Heart left ventricle (tissue), 16 donors: Measurements from ENCODE around the gene CCDC60. TPM values are rescaled to one million over a fixed set of nuclear protein-coding genes. Genes with fewer than 3 reads are reported as not detected.

Experiments used
- ATAC-seq, 4 donors: fragments of 200-7000 bp; cut with Tn5 transposase; one replicate each; pipeline ENCODE4 v1.9.1; 2020 to 2022; ENCODE audit warnings: moderate library complexity in 4 of 4, mild to moderate bottlenecking in 3 of 4, moderate number of reproducible peaks in 1 of 4
- DNase-seq, 5 donors: peaks; one replicate each; pipeline ENCODE4 v3.0.0-alpha.2; 2020
- H3K27ac ChIP-seq, 12 donors: fragments of 200-600 bp; sonication (generic) in 4 of 12; one replicate each; pipeline versions ENCODE4 v1.5.0 to v1.8.0; 2016 to 2022; ENCODE audit warnings: mild to moderate bottlenecking in 2 of 12
- H3K27me3 ChIP-seq, 9 donors: fragments of 200-600 bp; sonication (generic) in 2 of 9; one replicate each; pipeline versions ENCODE4 v1.5.1 to v1.8.0; 2016 to 2022; ENCODE audit warnings: mild to moderate bottlenecking in 3 of 9
- H3K36me3 ChIP-seq, 9 donors: fragments of 200-600 bp; sonication (generic) in 2 of 9; one replicate each; pipeline versions ENCODE4 v1.5.0 to v1.8.0; 2018 to 2022; ENCODE audit warnings: mild to moderate bottlenecking in 2 of 9
- H3K4me1 ChIP-seq, 12 donors: fragments of 200-600 bp; sonication (generic) in 4 of 12; one replicate each; pipeline versions ENCODE4 v1.5.0 to v1.8.0; 2016 to 2022; ENCODE audit warnings: mild to moderate bottlenecking in 3 of 12
- H3K4me3 ChIP-seq, 12 donors: fragments of 200-600 bp; sonication (generic) in 4 of 12; one replicate each; pipeline versions ENCODE4 v1.5.0 to v1.8.0; 2017 to 2022; ENCODE audit warnings: mild to moderate bottlenecking in 9 of 12, moderate library complexity in 4 of 12
- H3K9me3 ChIP-seq, 12 donors: fragments of 200-600 bp; sonication (generic) in 4 of 12; one replicate each; pipeline versions ENCODE4 v1.5.0 to v1.8.0; 2016 to 2022; ENCODE audit warnings: mild to moderate bottlenecking in 1 of 12
- CTCF ChIP-seq, 12 donors: fragments of 200-600 bp; sonication (generic) in 4 of 12; IDR thresholded peaks; one replicate each; pipeline versions ENCODE4 v1.5.0 to v1.8.0; 2018 to 2022; ENCODE audit warnings: antibody characterized with exemption in 12 of 12, mild to moderate bottlenecking in 5 of 12
- POLR2A ChIP-seq, 2 donors: fragments of 450-650 bp; IDR thresholded peaks; one replicate each; pipeline ENCODE4 v1.6.1; 2017; ENCODE audit warnings: antibody characterized with exemption in 2 of 2, mild to moderate bottlenecking in 2 of 2, moderate library complexity in 2 of 2
- WGBS, 4 donors: extraction: QIAGEN DNeasy Blood & Tissue Kit in 2 of 4; methylation state at CpG; one replicate each; pipeline versions ENCODE4 v1.1.5 to v1.1.7; 2013 to 2018; 5-methylcytosine and 5-hydroxymethylcytosine counted together
- intact Hi-C, 10 donors: fragments of 100-400 bp; cut with DNase I; formaldehyde crosslinking; loops; one replicate each; pipeline versions ENCODE4 v1.11.1 to v1.14.2; 2022
- long read RNA-seq, 3 donors: library from polyadenylated mRNA; unstranded; transcript quantifications; one replicate each; pipeline ENCODE4 v2.0.0, GENCODE V29; 2020 to 2021
- polyA plus RNA-seq, 2 donors: library from polyadenylated mRNA; stranded (reverse); fragments of 200-250 nt; gene quantifications; one replicate each; pipeline ENCODE4 v1.2.3, GENCODE V29; 2013
- total RNA-seq, 9 donors: library from RNA; depleted of rRNA in 2 of 9; stranded (reverse); fragments of >200 nt in 2 of 9; fragmentation: NEBNext Ultra II Directional in 3 of 9; extraction: Animal tissue kit (Norgen Biotek cat#: 25700) in 3 of 9; gene quantifications; one replicate each; pipeline versions ENCODE4 v1.1.0 to v1.2.4, GENCODE V29; 2016 to 2023
- donor health status: ischemic (EF 13 %, LVEDD 7.1; RV severe dilation, severe dysfunction).
- donor health status: healthy with polysubstance abuse.
- donor health status: DM: no; HTN: yes; CAD: no.
- donor health status: DM: no; HTN: no; CAD: no.
- donor health status: ischemic (EF 25% LVEDD 6.9; RV normal size, moderate dysfunction).
- donor health status: ischemic (EF 25% LVEDD 5.7; RV mildly dilated, moderate dysfunction).
- donor health status: healthy.
- donor health status: DM: yes; HTN: yes; CAD: no.
- donor health status: ischemic (EF 35%, LVEDD 5.7; RV mildly dilated, moderate dysfunction).
- donor health status: nonischemic (EF 11% LVEDD 7.7; RV severe dilation, severe dysfunction).
- donor health status: DM: yes; HTN: yes; CAD: no.
- donor health status: PGD.
- donor health status: ischemic (EF 29% LVEDD 5.4; RV normal size, mild dysfunction).
- donor health status: nonischemic (EF 23%, LVEDD 6.1; RV moderate dilation, normal function).

Gene CCDC60, protein sequence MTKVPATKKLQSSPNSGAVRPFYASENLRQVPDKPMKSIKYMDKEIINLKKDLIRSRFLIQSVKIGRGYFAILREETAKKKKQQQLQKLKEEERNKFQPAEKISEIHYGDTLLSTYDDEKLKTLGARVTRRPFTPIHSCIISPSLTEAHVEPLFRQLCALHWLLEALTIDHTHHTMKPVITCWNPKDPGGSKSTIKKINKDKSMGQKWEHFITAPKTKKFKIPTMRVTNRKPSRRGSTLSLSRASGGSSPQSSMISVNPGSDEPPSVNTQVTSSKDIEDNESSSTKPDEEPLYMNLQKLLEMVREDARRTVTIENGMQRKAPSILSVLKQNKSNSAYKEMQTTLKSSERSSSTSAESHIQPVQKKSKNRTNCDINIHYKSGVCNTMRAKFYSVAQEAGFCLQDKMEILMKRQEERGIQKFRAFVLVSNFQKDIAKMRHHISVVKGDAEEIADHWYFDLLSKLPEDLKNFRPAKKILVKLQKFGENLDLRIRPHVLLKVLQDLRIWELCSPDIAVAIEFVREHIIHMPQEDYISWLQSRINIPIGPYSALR
- total RNA-seq (not detected), polyA plus RNA-seq (not detected)
- long read RNA-seq, donor 1: 0 reads
- long read RNA-seq, donor 2: 0 reads
- long read RNA-seq, donor 3: 0 reads

DNA sequence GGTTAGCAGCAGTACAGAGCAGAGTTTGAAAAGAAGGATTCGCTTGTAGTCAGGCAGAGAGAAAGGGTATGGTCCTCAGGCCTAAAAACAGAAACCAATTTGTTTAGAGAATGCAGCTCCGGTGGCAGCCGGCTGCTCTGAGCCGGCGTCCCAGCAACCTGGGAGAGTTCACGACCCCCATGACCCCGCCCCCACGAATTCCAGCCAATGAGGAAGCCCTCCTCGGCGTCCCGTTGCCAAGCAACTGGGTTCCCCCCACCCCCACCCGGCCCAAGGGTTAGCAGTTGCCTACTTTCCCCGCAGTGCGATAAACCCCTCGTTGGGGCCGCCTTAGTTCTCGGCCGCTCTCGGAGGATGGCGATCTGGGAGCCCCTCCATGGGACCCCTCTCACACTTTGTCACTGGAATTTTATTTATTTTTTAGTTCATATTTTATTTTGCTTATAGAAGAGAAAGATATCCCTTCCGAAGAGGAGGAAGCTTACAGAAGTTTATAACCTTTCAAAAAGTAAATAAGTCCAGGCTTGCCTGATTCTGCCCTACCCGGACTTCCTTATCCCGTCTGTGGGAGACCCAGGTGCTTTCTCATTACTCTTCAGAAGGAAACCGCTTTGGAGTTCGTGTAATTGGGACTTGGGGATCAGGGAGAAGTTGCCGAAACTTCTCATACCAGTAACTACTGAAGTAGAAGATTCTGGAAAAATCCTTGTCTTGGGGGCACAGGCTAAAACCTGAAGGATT, at the start of gene CCDC60:
TSS of gene CCDC60 (plus strand) at position 300 of the 741 bp plus-strand sequence. CDS start 448 bp downstream, outside the sequence.
- DNase-seq: peak in 1 of 5 donors; percentile 27
- Histone ChIP-seq H3K4me1 (no peaks in the 10 kb centered on the region), H3K9me3 (no peaks in the 10 kb centered on the region), H3K27me3 (peaks cover 0 to 11% (median 0%) of the 10 kb centered on the region in 9 donors), H3K4me3 (no peak within 1 kb of the TSS), H3K36me3 (no peaks in the 10 kb centered on the region), H3K27ac (no peak within 1 kb of the TSS)
- TF ChIP-seq CTCF (IDR thresholded peaks at IDR 0.05): no peak
- no peak for TF ChIP-seq POLR2A (IDR thresholded peaks at IDR 0.05)
- WGBS, 4 donors: 39 to 51% (median 46%) methylated on average over 23 to 26 of the region's 26 CpGs
- intact Hi-C loops: loop anchor here in 2 of 10 donors (10.0 kb wide), 1 partner anchor 70 kb away; no protein-coding TSS in a partner anchor
- ATAC-seq: no peak

DNA sequence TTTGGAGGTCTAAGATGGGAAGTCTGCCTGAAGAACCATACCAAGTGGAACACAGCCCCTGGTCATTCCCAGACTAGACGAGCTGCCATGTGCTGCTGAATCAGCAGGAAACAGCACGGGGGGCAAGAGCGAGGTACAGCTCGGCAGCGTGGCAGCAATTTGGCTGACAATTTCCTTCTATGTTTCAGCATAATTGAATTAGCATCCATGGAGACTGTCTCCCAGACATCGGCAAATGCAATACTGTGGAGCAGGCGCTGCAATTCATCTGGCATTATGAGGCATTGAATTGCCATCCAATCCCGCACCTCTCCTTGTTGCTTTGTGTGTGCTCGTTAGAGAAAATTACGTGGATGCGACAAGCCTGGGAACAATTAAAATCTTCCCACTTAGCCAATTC, 46.0 kb upstream of the CCDC60 start:
- Histone ChIP-seq H3K4me3 (no peak overlapping the region), H3K36me3 (no peaks in the 10 kb centered on the region), H3K27me3 (no peaks in the 10 kb centered on the region), H3K4me1 (no peaks in the 10 kb centered on the region), H3K9me3 (peaks cover 0 to 5% (median 0%) of the 10 kb centered on the region in 12 donors), H3K27ac (no peak overlapping the region)
- TF ChIP-seq POLR2A (IDR thresholded peaks at IDR 0.05): no peak
- no peak for TF ChIP-seq CTCF (IDR thresholded peaks at IDR 0.05)
- intact Hi-C loops: no loop called here
- WGBS, 4 donors: 77 to 79% (median 78%) methylated on average over 11 of the region's 11 CpGs
- ATAC-seq (no peak), DNase-seq (no peak)

DNA sequence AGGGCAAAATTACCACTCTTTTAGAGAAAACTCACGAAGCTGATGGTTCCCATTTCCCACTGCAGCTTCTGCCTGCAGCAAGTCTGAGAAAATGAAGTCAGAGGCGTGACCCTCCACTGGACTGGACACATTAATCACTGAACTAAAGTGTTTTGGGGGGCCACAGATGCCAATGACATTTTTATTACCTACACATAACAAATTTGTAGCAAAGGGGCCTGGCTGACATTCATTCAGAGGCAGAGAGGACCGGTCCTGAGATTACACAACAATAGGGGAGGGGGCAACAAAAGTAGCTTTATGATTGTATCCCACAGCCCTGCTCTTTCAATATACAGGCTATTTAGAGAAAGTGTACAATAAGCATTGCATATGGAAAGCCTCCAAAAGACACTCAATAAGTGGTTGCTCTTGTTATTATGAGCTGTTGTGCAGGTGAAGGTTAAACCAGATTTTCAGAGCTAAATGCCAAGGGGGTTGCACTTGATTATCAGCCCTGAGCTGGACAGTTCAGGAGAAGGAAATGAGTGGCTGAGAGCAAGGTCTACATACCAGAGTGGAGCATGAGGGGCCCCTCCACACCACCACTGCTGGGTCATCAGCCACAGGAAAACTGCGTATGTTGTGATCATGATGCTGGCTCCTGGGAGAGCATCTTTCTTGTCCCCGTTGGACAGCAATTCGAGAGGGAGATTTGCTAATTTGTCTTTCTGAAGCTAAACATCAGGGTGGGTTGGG, 41.5 kb upstream of the CCDC60 start:
- intact Hi-C loops: no loop called here
- no peak for TF ChIP-seq CTCF (IDR thresholded peaks at IDR 0.05)
- TF ChIP-seq POLR2A (IDR thresholded peaks at IDR 0.05): no peak
- DNase-seq: no peak
- ATAC-seq: no peak
- Histone ChIP-seq H3K27me3 (peaks cover 0 to 5% (median 0%) of the 10 kb centered on the region in 9 donors), H3K4me3 (no peak overlapping the region), H3K4me1 (peaks cover 0 to 12% (median 0%) of the 10 kb centered on the region in 12 donors), H3K27ac (no peak overlapping the region), H3K36me3 (no peaks in the 10 kb centered on the region), H3K9me3 (no peaks in the 10 kb centered on the region)
- WGBS, 4 donors: 73 to 82% (median 80%) methylated on average over 6 of the region's 6 CpGs
